Stimulated activated naive CD8-positive, alpha-beta T cell treated with anti-CD3 and anti-CD28 coated beads, Interleukin-15, Interleukin-2, amounts not matched to agents 100 U/mL and 50 U/mL, for 24 hours (primary cell): ENCODE results near the gene WNT6.

Experiments used
- ATAC-seq: fragments of 150-1000 bp; cut with Tn5 transposase; one replicate; pipeline ENCODE4 v1.10.0; 2021
- DNase-seq: peaks from one replicate; pipeline ENCODE4 v3.0.0; 2021

Gene WNT6

DNA sequence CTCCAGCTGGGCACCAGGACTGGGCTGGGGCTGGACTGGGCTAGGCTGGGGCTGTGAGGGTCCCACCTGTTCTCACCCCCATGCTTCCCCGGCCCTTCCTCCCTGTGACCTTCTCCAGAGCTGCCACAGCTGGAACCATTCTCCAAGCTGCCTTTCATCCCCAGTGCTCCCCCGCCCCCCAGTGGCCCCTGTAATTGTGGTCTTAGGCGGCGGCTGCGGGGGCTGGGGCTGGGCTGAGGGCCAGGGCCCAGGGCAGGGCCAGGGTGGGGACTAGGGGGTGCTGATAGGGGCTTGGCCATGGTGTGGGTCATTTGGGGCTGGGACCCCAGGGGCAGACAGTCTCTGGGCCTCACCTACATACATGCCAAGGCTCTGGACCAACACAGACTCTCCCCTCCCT is 18.3 kb downstream of the WNT6 start:
- ATAC-seq: no peak
- no peak for DNase-seq

DNA sequence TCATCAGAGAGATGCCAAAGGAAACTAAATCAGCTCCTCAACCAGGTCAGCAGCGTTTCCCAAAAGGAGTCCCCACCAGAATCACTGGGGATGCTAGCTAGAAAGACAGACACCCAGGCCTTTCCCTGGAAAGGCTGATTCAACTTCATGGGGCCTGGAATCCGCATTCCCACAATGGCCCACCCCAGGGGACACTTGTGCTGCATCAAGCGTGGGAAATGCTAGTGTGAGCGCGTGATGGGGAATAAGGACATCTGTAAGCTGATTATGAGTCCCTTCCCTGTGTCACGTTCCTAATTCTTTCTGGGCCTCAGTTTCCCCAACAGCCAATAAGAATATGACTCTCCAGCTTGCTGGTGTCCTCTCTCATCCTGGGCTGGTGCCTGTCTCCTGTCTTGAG is 18.9 kb downstream of the WNT6 start:
- ATAC-seq (no peak), DNase-seq (no peak)

DNA sequence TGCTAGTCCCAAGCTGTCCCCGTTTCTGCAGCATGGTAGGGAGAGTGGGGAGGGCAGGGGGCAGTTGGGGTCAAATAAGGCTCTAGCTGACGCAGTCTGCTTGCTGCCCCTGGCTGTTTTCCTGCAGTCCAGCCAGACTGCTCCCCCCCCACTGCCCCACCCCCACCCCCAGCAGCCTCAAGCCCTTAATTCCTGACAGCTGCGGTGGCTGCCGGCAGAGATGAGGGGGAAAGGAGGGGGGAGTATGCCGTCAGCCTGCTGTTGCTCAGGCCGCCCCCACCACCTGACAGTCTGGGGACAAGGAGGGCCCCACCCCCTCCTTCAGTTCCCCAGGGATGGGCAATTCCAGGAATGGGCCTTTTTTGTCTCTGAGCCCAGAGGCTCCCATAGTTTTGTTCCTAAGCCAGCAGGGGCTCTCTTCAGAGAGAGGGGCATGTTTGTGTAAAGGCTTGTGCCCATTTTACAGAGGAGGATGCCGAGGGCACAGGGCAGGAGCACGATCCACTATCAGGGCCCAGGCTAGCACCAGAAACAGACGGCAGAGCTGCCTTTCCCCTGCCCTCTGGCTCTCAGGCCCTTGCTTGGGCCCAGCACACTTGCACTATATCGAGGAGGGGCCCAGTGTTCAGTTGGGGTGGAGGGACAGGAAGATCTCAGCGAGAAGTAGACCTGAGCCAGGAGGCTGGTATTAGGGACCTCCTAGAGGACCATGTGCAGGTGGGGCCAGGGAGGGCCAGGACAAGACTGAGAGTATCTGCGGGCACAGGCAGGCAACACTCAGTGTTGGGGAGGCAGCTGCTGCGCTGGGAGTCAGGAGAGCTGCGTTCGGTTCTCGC is 19.5 kb downstream of the WNT6 start:
- no peak for ATAC-seq

DNA sequence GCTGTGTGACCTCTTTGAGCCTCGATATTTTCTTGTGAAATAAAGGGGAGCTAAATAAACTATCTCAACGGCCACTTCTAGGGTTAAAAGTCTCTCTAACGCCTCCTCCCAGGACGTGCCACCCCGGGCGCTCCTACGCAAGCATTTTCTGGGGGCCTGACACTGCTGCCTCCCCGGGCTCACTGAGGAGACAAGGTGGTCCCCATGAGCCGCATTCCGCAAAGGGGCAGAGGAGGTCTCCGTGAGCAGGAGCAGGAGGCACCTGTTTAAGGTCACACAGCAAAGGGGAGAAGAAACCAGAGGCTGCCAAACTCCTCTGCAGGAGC is 20.1 kb downstream of the WNT6 start:
- no peak for ATAC-seq
- DNase-seq: no peak

More for the DNA sequence above, 19.5 kb downstream of the WNT6 start:
- DNase-seq: no peak

DNA sequence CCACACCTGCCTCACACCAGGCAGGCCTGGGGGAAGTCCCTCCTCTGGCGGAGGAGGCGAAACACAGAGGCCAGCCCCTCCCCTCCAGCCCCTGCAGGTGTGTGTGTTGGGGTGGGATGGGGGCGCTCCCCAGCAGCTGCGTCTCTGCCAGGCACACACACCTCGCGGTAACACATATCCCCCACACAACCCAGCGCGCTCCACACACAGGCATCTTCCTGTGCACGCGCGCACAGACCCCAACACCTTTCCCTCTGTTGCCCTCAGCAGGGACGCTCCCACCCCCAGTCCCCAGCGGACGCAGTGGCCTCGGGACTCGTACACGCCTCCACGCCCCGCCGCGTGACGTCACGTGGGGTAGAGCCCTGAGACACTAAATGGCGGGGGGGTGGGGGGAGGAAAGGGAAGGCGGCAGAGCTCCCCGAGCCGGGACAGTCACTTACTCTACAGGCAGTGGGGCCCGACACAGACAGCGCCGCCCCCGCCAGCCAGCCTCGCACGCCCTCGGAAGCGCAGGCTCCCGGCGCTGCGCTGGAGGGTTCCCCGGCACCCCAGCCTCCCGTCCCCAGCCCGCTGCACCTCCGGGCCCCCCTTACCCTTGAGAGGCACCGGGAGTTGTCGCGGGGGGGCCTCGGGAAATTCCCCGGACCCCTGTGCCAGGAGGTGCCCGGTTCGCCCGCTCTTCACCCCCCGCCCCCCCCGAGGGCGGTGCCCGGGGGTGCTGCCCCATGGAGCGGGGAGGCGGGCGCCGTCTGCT is 20.7 kb downstream of the WNT6 start, which contains the start of gene WNT10A:
WNT10A (plus strand) TSS at position 751 of the 757 bp plus-strand sequence. CDS start 144 bp downstream, outside the sequence.
- DNase-seq: peak; percentile 78
- ATAC-seq: peak; percentile 68

DNA sequence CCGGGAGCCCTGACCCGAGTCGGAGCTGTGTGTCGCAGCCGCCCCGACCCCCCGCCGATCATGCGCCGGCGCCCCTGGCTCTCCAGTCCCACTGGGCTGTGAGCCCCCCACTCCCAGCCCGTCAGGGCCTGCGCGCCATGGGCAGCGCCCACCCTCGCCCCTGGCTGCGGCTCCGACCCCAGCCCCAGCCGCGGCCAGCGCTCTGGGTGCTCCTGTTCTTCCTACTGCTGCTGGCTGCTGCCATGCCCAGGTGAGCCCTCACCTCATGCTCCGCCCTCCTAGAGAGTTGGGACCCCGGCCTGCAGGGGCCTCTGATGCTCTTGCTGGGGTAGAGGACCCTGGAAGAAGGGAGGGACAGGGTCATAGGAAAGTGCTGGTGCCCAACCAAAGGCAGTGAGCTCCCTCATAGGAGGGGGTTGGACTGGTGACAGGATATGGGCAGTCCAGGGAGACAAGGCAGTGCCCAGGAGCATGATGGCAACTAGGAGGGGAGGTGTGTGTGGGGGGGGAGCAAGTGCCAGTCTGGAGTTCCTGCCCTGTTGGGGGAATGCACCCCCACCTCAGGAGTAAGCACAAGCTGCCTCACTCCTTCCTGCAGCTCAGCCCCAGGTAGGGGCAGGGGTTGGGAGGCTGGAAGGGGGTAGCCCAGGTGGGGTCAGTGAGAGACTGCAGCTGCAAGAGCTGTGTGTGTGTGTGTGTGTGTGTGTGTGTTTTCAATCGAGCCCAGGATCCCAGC is 21.4 kb downstream of the WNT6 start:
- DNase-seq: no peak
- ATAC-seq: no peak

DNA sequence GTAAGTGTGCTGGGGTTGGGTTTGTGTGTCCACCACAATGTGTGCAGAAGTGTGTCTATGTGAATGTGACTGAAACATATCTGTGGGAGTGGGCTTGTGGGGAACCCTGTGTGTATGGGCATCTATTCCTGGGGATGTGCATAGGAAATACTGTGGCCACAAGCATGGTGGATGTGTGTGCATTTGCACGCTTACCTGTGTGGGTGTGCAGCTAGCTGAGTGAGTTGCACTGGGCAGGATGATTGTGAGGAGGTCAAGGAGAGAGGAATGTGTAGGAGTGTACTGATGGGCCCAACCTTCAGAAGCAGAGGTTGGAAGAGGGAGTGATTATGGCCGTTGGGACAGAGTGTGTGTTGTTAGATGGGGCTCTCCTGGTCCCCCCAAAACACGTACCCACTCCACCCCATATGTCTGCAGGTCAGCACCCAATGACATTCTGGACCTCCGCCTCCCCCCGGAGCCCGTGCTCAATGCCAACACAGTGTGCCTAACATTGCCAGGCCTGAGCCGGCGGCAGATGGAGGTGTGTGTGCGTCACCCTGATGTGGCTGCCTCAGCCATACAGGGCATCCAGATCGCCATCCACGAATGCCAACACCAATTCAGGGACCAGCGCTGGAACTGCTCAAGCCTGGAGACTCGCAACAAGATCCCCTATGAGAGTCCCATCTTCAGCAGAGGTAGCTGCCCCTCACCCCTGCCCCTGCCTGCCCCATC is 22.3 kb downstream of the WNT6 start:
- no peak for DNase-seq
- ATAC-seq: no peak

DNA sequence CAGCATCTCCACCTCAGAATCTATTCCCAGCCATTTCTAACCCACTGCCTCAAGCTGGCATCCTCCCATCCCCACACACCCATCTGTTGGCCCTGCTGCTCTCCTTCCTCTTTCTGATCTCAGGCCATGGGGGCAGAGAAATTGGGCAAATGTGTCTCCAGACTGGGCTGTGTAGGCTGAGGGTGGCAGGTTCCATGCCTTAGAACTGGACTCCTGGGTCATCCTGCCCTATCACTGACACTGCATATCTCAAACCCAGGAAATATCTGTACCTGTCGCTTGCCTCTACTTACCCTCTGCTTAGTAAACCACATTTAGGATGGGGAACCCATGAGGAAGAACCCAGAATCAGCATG is 22.8 kb downstream of the WNT6 start:
- DNase-seq: no peak

DNA sequence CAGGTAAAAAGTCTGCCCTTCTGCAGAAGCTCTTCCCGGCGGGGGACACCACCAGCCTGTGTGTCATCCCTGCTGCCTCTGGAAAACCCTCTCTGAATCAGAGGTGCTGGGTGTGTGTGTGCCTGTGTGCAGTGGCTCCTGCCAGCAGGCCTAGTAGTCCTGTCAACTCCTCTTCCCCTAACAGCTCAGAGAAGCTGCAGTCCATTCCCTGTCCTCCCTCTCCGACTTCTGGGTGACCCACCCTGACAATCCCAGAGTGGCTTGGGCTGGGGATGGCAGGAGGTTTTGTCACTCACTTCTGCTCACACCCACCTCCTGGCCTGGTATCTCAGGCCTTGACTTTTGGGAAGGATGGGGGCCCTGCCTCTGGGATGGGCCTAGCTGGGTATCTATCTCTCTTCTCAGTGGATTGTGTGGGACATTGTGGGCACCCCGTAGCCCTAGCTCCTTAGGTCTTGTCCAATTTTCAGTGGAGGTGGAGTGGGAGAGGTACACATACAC is 23.3 kb downstream of the WNT6 start:
- DNase-seq (no peak), ATAC-seq (peak; percentile 31)

More for the DNA sequence above, 22.8 kb downstream of the WNT6 start:
- ATAC-seq: no peak

DNA sequence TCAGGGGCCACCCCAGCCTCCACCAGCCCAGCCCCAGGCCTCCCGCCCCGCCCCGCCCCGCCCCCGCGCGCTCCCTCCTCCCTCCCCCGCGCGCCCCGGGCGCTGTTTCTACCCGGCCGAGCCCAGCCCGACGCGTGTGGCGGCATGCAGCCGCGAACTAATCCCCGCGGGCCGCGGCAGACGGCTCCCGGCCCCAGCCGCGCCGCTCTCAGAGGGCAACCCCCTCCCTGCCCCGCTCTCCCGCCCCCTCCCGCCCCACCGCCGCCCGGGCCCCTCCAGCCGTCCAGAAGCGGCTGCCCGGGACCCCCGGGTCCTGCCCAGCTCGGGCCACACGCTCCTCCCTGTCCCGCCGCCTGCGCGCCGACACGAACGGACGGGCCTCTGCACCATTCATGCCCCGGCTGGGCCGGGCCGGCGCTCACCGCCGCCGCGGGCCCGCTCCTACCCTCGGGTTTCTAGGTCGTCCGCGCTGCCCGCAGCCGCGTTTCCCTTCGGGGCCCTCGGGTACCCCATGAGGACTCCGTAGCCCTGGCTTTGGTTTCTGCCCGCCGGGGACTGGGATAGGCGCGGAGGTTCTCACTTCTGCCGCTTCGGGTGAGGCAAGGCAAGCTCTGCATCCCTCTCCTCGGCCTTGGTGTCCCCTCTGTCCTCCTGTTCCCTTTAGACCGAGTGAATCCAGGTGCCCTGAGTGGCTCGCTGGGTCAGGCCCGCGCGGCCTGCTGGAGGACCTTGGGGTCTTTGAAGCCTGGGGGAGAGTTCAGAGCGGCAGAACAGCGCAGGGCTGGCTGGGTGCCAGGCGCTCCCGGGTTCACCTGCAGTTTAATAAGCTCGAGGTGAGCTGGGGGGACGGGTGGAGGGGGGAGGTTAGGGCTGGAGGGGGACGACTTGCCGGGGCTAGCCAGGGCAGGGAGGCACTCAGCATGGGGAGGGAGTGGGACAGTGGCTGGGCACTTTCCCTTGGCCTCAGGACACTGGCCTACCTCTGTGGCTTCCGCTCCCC is 24.2 kb downstream of the WNT6 start:
- ATAC-seq: no peak
- no peak for DNase-seq

DNA sequence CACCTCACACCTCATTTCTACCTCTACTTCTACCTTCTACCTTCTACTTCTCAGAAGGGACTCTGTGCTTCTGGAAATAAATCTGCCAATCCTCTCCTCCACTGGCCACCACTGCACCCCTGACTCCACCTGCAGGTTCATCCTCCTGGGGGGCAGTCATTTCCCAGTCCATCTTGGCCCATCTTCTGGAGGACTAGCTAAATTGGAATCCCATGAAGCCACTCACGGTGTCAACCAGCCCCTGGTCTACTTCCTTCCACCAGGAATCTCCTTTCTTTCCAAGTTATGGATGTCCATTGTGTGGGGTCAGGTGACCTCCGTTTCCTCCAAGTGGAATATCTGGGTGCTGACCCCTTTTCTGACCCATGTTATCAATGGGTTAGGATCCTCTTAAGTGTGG is 24.9 kb downstream of the WNT6 start:
- DNase-seq (no peak), ATAC-seq (no peak)

DNA sequence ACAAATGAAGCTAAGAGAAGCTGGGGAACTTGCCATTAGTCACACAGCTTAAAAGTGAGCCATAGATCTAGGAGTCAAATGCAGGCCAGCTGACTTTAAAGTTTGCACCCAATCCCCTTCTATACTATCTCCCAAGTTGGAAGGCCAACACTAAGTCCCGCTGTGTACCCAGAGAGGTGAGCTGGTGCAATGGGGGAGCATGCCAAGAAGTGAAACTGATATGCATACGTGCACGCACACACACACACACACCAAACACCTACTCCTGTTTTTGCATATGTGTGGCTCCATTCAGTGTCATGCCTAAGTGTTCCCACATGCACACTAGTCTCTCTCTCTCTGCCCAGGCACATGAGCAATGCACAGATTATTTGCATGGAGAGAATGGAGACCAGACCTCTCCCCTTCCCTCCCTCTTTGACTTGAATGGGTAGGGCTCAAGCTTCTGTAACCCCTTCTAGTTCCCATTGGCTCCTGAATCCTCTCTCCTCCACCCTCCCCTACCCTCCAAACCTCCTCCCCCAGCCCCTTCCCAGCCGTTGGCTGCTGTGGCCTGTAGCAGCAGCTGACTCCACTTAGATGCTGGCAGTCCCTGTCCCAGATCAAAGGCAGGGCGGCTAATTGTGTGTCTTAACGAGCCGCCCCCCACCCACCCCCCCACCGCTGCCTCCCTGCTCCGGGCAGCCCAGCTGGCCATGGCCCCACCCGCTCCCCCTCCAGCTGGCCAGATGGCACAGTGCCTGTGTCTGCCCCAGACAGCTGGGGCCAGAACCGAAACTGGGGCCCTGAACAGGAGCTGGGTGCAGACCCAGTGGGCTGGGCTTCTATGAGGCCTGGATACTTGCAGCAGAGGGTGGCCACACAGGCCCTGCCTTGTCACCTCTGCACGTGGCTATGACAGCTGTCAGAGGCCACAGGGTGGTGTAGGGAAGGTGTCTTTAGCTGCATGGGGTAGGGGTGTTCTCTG is 26.7 kb downstream of the WNT6 start:
- DNase-seq (no peak), ATAC-seq (no peak)

DNA sequence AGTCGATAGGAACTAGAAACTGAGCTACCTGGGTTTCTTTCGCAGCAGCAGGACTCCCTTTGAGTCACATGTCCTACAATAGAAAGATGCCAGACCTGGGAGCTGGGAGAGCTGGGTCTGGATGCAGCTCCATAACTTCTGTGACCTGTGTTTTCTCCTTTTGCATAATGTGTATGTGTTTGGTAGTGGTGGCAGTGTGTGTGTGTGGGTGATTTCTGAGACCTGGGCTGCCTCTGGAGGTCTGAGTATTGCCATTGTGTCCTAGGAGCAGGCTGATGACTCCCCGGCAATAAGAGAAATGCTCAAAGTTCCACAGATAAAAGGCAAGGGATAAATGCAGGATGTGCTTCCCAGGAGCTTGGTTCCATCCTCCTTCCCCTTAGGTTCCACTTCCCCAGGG is 27.5 kb downstream of the WNT6 start:
- DNase-seq: no peak

DNA sequence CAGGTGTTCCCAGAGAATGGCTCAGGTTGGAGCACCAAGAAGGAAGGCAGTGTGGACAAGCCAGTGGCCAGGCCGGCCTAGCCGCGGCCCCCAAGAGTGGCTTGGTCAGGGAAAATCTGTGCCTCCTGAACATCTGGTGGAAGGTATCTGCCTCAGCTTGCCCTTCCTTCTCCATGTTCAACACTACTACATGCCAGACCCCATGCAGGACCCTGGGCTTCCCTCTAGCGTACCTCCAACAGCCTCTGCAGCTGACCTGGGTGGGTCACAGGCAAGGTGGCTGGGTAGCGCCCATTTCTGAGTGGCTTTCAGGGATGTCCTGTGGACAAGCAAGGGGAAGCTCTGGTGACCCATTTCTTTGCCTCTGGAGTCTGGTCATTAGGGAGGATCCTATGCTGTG is 28.7 kb downstream of the WNT6 start:
- DNase-seq (no peak), ATAC-seq (no peak)

More for the DNA sequence above, 27.5 kb downstream of the WNT6 start:
- no peak for ATAC-seq

DNA sequence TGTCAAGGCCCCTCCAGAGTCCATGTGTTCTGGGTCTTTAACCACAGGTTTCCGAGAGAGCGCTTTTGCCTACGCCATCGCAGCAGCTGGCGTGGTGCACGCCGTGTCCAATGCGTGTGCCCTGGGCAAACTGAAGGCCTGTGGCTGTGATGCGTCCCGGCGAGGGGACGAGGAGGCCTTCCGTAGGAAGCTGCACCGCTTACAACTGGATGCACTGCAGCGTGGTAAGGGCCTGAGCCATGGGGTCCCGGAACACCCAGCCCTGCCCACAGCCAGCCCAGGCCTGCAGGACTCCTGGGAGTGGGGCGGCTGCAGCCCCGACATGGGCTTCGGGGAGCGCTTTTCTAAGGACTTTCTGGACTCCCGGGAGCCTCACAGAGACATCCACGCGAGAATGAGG is 30.3 kb downstream of the WNT6 start:
- ATAC-seq (no peak), DNase-seq (no peak)

DNA sequence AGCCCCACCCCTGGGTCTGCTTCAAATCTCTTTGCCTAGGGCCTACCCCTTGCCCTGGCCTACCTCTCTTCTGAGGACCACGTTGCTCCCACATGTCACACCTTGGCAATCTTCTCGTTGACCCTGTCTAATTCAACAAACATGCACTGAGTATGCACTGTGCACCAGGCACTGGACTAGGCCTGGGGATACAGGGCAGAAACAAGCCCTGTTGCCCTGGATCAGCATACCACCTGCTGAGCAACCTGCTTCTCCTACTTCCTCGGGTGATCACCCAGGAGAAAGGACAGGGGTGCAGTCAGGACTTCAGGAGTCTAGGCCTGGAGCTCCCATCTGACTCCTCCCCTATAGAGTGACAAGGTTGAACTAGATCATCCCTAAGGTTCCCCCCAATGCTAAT is 30.8 kb downstream of the WNT6 start:
- no peak for DNase-seq
- no peak for ATAC-seq

DNA sequence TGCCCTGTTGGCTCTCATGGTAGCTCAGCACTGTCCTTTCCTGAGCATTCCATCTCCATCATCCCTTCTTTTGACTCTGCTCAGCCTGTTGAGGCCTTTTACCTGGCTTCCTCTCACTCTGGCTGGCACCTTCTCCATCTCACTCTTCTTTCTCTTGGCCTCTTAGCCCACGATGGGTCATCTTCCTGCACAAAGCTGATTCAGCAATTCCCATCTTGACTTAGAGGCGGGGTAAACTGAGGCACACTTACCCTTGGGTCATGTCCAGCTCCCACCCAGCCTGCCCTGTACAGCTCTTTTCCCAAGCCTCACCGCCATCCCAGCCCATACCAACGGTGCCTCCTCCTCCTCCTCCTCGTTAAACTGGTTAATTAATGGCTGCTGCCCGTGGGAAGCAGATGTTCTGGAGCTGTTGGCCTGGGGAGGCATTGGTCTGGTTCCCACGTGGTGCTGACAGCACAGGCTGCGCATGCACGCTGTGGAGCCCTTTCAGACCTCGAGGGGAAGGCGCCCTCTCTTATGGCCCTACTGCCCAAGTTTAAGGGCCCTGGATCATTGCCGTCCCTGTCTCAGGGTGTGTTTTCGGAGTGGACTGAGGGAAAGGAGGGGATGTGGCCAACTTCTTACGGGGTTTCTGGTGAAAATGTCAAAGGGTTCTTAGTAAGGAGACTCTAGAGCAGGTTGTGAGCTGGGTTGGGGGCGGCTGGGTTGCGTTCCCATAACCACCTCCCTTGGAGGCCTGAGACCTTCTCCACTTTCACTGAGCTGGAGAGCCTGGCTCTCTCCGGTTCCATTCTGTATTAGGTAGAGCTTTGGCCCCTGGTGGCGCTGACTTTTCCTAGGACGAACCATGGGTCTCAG is 31.9 kb downstream of the WNT6 start:
- ATAC-seq (no peak), DNase-seq (no peak)

DNA sequence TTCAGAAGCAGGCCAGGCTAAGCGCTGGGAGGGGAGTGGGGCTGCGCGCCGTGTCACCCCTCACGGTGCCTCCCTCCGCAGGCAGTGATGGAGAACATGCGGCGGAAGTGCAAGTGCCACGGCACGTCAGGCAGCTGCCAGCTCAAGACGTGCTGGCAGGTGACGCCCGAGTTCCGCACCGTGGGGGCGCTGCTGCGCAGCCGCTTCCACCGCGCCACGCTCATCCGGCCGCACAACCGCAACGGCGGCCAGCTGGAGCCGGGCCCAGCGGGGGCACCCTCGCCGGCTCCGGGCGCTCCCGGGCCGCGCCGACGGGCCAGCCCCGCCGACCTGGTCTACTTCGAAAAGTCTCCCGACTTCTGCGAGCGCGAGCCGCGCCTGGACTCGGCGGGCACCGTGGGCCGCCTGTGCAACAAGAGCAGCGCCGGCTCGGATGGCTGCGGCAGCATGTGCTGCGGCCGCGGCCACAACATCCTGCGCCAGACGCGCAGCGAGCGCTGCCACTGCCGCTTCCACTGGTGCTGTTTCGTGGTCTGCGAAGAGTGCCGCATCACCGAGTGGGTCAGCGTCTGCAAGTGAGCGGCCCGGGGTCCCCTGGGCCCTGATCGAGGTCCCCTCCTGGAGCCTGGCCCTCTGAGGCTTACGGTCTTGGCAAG is 33.2 kb downstream of the WNT6 start:
- peak; percentile 54 for ATAC-seq
- DNase-seq: peak; percentile 85
